CD4-positive, alpha-beta memory T cell (primary cell): ENCODE data around the gene BMP5. TPM values are rescaled to one million over a fixed set of nuclear protein-coding genes. Genes with fewer than 3 reads are reported as not detected.

Experiments used
- CTCF ChIA-PET: fragments of 350-600 bp; sonication (Branson Sonifier 250); formaldehyde crosslinking; loops from one replicate; lab custom pipeline; 2021; ENCODE audit warnings: inconsistent platforms; ENCODE audit not compliant: partially characterized antibody; lab: Charles Lee
- POLR2A ChIA-PET: fragments of 350-600 bp; sonication (Branson Sonifier 250); formaldehyde crosslinking; loops from one replicate; lab custom pipeline; 2021; ENCODE audit not compliant: partially characterized antibody; lab: Charles Lee
- DNase-seq, 5 donors: peaks; one replicate each; pipeline versions ENCODE4 v3.0.0 to v3.0.0-alpha.2; 2020 to 2022; ENCODE audit warnings: mixed read lengths in 1 of 5
- H3K27ac ChIP-seq: one replicate; pipeline ENCODE4 v1.7.0; 2013; ENCODE audit warnings: low read depth, low read length
- H3K27me3 ChIP-seq: 2 replicates; pipeline ENCODE4 v1.7.0; 2013; ENCODE audit warnings: mild to moderate bottlenecking, low read length, moderate library complexity; ENCODE audit not compliant: insufficient read depth
- H3K36me3 ChIP-seq: 2 replicates; pipeline ENCODE4 v1.7.0; 2013; ENCODE audit warnings: mild to moderate bottlenecking, low read length, moderate library complexity; ENCODE audit not compliant: insufficient read depth
- H3K4me1 ChIP-seq: 2 replicates; pipeline ENCODE4 v1.7.0; 2013; ENCODE audit warnings: mild to moderate bottlenecking, low read length, moderate library complexity; ENCODE audit not compliant: insufficient read depth
- H3K4me3 ChIP-seq, 2 donors: one replicate each; pipeline ENCODE4 v1.7.0; 2013; ENCODE audit warnings: low read length in 2 of 2, mild to moderate bottlenecking in 1 of 2
- H3K9me3 ChIP-seq, 2 donors: one replicate each; pipeline ENCODE4 v1.7.0; 2013; ENCODE audit warnings: low read length in 2 of 2, control low read depth in 1 of 2; ENCODE audit not compliant: control insufficient read depth in 1 of 2
- H3K27ac Mint-ChIP-seq, 7 donors: one replicate each; pipeline ENCODE4 v1.8.0; 2020 to 2021; ENCODE audit warnings: mixed read lengths in 7 of 7, mild to moderate bottlenecking in 6 of 7, inconsistent platforms in 3 of 7, moderate library complexity in 3 of 7
- H3K27me3 Mint-ChIP-seq, 2 donors: one replicate each; pipeline ENCODE4 v1.8.0; 2020 to 2021; ENCODE audit warnings: mixed read lengths in 2 of 2
- H3K36me3 Mint-ChIP-seq, 2 donors: one replicate each; pipeline ENCODE4 v1.8.0; 2020 to 2021; ENCODE audit warnings: mixed read lengths in 2 of 2, inconsistent platforms in 1 of 2, mild to moderate bottlenecking in 1 of 2
- H3K4me1 Mint-ChIP-seq, 4 donors: one replicate each; pipeline ENCODE4 v1.8.0; 2020 to 2021; ENCODE audit warnings: mixed read lengths in 4 of 4, mild to moderate bottlenecking in 1 of 4
- H3K4me3 Mint-ChIP-seq, 8 donors: one replicate each; pipeline ENCODE4 v1.8.0; 2020 to 2021; ENCODE audit warnings: mixed read lengths in 8 of 8, mild to moderate bottlenecking in 7 of 8, moderate library complexity in 6 of 8, inconsistent platforms in 3 of 8
- H3K9me3 Mint-ChIP-seq, 8 donors: one replicate each; pipeline ENCODE4 v1.8.0; 2020 to 2021; ENCODE audit warnings: mixed read lengths in 8 of 8, mild to moderate bottlenecking in 5 of 8, inconsistent platforms in 3 of 8, moderate library complexity in 1 of 8
- intact Hi-C: fragments of 100-400 bp; cut with micrococcal nuclease; formaldehyde crosslinking; loops from one replicate; pipeline ENCODE4 v1.15.1; 2023
- polyA plus RNA-seq, 2 donors: library from polyadenylated mRNA; unstranded; fragments of 300-500 nt; fragmentation: Illumina TruSeq; gene quantifications; one replicate each; pipeline ENCODE4 v1.2.3, GENCODE V29; 2021
- total RNA-seq, 2 experiments: library from RNA; stranded (reverse); gene quantifications; one replicate each; pipeline ENCODE4 v1.2.3, GENCODE V29; 2021

The BMP5 gene
- total and polyA plus RNA-seq, 4 experiments from 2014 or later: not detected

- no peaks in the 10 kb centered on the region for H3K36me3 Mint-ChIP-seq
- no peaks in the 10 kb centered on the region for H3K4me1 Mint-ChIP-seq
- no peak overlapping the region for H3K4me3 Mint-ChIP-seq
- H3K9me3 ChIP-seq: peaks cover 0 to 3% of the 10 kb centered on the region in 2 donors
- POLR2A ChIA-PET: no interaction called here
- intact Hi-C loops: no loop called here
- H3K27ac ChIP-seq: no peak overlapping the region
- H3K9me3 Mint-ChIP-seq: peaks cover 2 to 7% (median 4%) of the 10 kb centered on the region in 8 donors
- no peak overlapping the region for H3K4me3 ChIP-seq
- no peak overlapping the region for H3K27ac Mint-ChIP-seq
- H3K4me1 ChIP-seq: no peaks in the 10 kb centered on the region
- no peaks in the 10 kb centered on the region for H3K36me3 ChIP-seq
- H3K27me3 Mint-ChIP-seq: no peaks in the 10 kb centered on the region
- no peaks in the 10 kb centered on the region for H3K27me3 ChIP-seq
- no peak for DNase-seq
- CTCF ChIA-PET: no interaction called here
Measured at GRCh38 chr6:55777469-55777868, 97.9 kb downstream of the BMP5 start.

- Histone ChIP-seq H3K27ac (no peak overlapping the region), H3K4me3 (no peak overlapping the region), H3K27me3 (no peaks in the 10 kb centered on the region), H3K9me3 (peaks cover 0 to 3% of the 10 kb centered on the region in 2 donors), H3K36me3 (no peaks in the 10 kb centered on the region), H3K4me1 (no peaks in the 10 kb centered on the region)
- DNase-seq: no peak
- H3K9me3 Mint-ChIP-seq: peaks cover 2 to 9% (median 5%) of the 10 kb centered on the region in 8 donors
- H3K36me3 Mint-ChIP-seq: no peaks in the 10 kb centered on the region
- POLR2A ChIA-PET: no interaction called here
- no peak overlapping the region for H3K27ac Mint-ChIP-seq
- H3K4me1 Mint-ChIP-seq: no peaks in the 10 kb centered on the region
- H3K4me3 Mint-ChIP-seq: no peak overlapping the region
- intact Hi-C loops: no loop called here
- CTCF ChIA-PET: no interaction called here
- H3K27me3 Mint-ChIP-seq: no peaks in the 10 kb centered on the region
Measured at GRCh38 chr6:55776113-55776512, 99.3 kb downstream of the BMP5 start.

- intact Hi-C loops: no loop called here
- Histone ChIP-seq H3K4me3 (no peak overlapping the region), H3K27ac (no peak overlapping the region), H3K9me3 (peaks cover 0 to 3% of the 10 kb centered on the region in 2 donors), H3K27me3 (no peaks in the 10 kb centered on the region), H3K36me3 (no peaks in the 10 kb centered on the region), H3K4me1 (no peaks in the 10 kb centered on the region)
- H3K27me3 Mint-ChIP-seq: no peaks in the 10 kb centered on the region
- H3K9me3 Mint-ChIP-seq: peaks cover 0 to 13% (median 6%) of the 10 kb centered on the region in 8 donors
- CTCF ChIA-PET: no interaction called here
- H3K27ac Mint-ChIP-seq: no peak overlapping the region
- H3K4me3 Mint-ChIP-seq: no peak overlapping the region
- POLR2A ChIA-PET: no interaction called here
- no peaks in the 10 kb centered on the region for H3K36me3 Mint-ChIP-seq
- DNase-seq: no peak
- no peaks in the 10 kb centered on the region for H3K4me1 Mint-ChIP-seq
Measured at GRCh38 chr6:55775029-55775318, 100.4 kb downstream of the BMP5 start.

- Mint-ChIP-seq H3K4me3 (no peak overlapping the region), H3K36me3 (no peaks in the 10 kb centered on the region), H3K27me3 (no peaks in the 10 kb centered on the region), H3K4me1 (no peaks in the 10 kb centered on the region), H3K9me3 (peaks cover 0 to 13% (median 6%) of the 10 kb centered on the region in 8 donors), H3K27ac (no peak overlapping the region)
- CTCF ChIA-PET: no interaction called here
- no peaks in the 10 kb centered on the region for H3K4me1 ChIP-seq
- intact Hi-C loops: no loop called here
- no peak overlapping the region for H3K27ac ChIP-seq
- H3K9me3 ChIP-seq: peaks cover 0 to 3% of the 10 kb centered on the region in 2 donors
- no peak overlapping the region for H3K4me3 ChIP-seq
- DNase-seq: no peak
- H3K36me3 ChIP-seq: no peaks in the 10 kb centered on the region
- POLR2A ChIA-PET: no interaction called here
- no peaks in the 10 kb centered on the region for H3K27me3 ChIP-seq
Measured at GRCh38 chr6:55774286-55775028, 100.9 kb downstream of the BMP5 start.

GRCh38 chr6:55773620-55774216 is 101.7 kb downstream of the BMP5 start:
- no peak for DNase-seq
- H3K27me3 Mint-ChIP-seq: no peaks in the 10 kb centered on the region
- no peak overlapping the region for H3K4me3 Mint-ChIP-seq
- ChIA-PET POLR2A (no interaction called here), CTCF (no interaction called here)
- H3K27ac ChIP-seq: no peak overlapping the region
- H3K4me1 ChIP-seq: no peaks in the 10 kb centered on the region
- H3K36me3 Mint-ChIP-seq: no peaks in the 10 kb centered on the region
- H3K27me3 ChIP-seq: no peaks in the 10 kb centered on the region
- no peaks in the 10 kb centered on the region for H3K36me3 ChIP-seq
- no peaks in the 10 kb centered on the region for H3K4me1 Mint-ChIP-seq
- peaks cover 0 to 3% of the 10 kb centered on the region in 2 donors for H3K9me3 ChIP-seq
- no peak overlapping the region for H3K27ac Mint-ChIP-seq
- no peak overlapping the region for H3K4me3 ChIP-seq
- intact Hi-C loops: no loop called here
- H3K9me3 Mint-ChIP-seq: peaks cover 0 to 12% (median 5%) of the 10 kb centered on the region in 8 donors

- H3K4me3 ChIP-seq: no peak overlapping the region
- no peaks in the 10 kb centered on the region for H3K36me3 ChIP-seq
- Mint-ChIP-seq H3K9me3 (peaks cover 0 to 10% (median 5%) of the 10 kb centered on the region in 8 donors), H3K27ac (no peak overlapping the region), H3K36me3 (no peaks in the 10 kb centered on the region), H3K4me3 (no peak overlapping the region), H3K4me1 (no peaks in the 10 kb centered on the region), H3K27me3 (no peaks in the 10 kb centered on the region)
- H3K27ac ChIP-seq: no peak overlapping the region
- ChIA-PET CTCF (no interaction called here), POLR2A (no interaction called here)
- no peaks in the 10 kb centered on the region for H3K4me1 ChIP-seq
- peaks cover 0 to 3% of the 10 kb centered on the region in 2 donors for H3K9me3 ChIP-seq
- no peak for DNase-seq
- no peaks in the 10 kb centered on the region for H3K27me3 ChIP-seq
- intact Hi-C loops: no loop called here
Measured at GRCh38 chr6:55772730-55773129, 102.7 kb downstream of the BMP5 start.

- DNase-seq: no peak
- Mint-ChIP-seq H3K36me3 (no peaks in the 10 kb centered on the region), H3K27ac (no peak overlapping the region), H3K27me3 (no peaks in the 10 kb centered on the region), H3K4me3 (no peak overlapping the region), H3K4me1 (no peaks in the 10 kb centered on the region), H3K9me3 (peaks cover 4 to 14% (median 9%) of the 10 kb centered on the region in 8 donors)
- intact Hi-C loops: no loop called here
- CTCF ChIA-PET: no interaction called here
- H3K4me1 ChIP-seq: no peaks in the 10 kb centered on the region
- H3K36me3 ChIP-seq: no peaks in the 10 kb centered on the region
- no peaks in the 10 kb centered on the region for H3K9me3 ChIP-seq
- POLR2A ChIA-PET: no interaction called here
- H3K27me3 ChIP-seq: no peaks in the 10 kb centered on the region
- no peak overlapping the region for H3K4me3 ChIP-seq
- H3K27ac ChIP-seq: no peak overlapping the region
Measured at GRCh38 chr6:55759536-55759935, 115.9 kb downstream of the BMP5 start.
